NCI-H748 (cell line): ENCODE results near the gene JCAD.
"Not testable (repeated sequence)": the region's sequence is repeated elsewhere in the genome, so short reads cannot be mapped to it uniquely, and the experiment has no call there.

ENCODE experiments used
- DNase-seq: peaks from one replicate; lab custom pipeline; 2025; ENCODE audit not compliant: unreplicated experiment; lab: John Stamatoyannopoulos, UW

The JCAD gene

GRCh38 chr10:30026578-30026977 is 32.8 kb downstream of the JCAD start:
- DNase-seq, result no peak

GRCh38 chr10:30026080-30026479 is 33.3 kb downstream of the JCAD start:
- DNase-seq, result no peak

GRCh38 chr10:30025428-30025827 is 34.0 kb downstream of the JCAD start:
- not testable (repeated sequence) for DNase-seq

GRCh38 chr10:30022590-30022989 is 36.8 kb downstream of the JCAD start:
- no peak for DNase-seq

GRCh38 chr10:30019468-30019867 is 39.9 kb downstream of the JCAD start:
- no peak for DNase-seq

GRCh38 chr10:30018496-30018895 is 40.9 kb downstream of the JCAD start:
- DNase-seq, result no peak

- no peak for DNase-seq
Measured at GRCh38 chr10:30017966-30018365, 41.4 kb downstream of the JCAD start.

GRCh38 chr10:30017556-30017955 is 41.8 kb downstream of the JCAD start:
- DNase-seq, result no peak

GRCh38 chr10:30014511-30014910 is 44.9 kb downstream of the JCAD start:
- no peak for DNase-seq

- DNase-seq, result no peak
Measured at GRCh38 chr10:30013757-30014156, 45.6 kb downstream of the JCAD start.

GRCh38 chr10:30011956-30012647 is 47.3 kb downstream of the JCAD start:
- DNase-seq, result no peak

- DNase-seq, result no peak
Measured at GRCh38 chr10:30011396-30011795, 48.0 kb downstream of the JCAD start.

- DNase-seq, result no peak
Measured at GRCh38 chr10:30007406-30007805, 52.0 kb downstream of the JCAD start.

GRCh38 chr10:30006410-30006809 is 53.0 kb downstream of the JCAD start:
- DNase-seq, result peak; percentile 10

GRCh38 chr10:30005116-30005515 is 54.3 kb downstream of the JCAD start:
- not testable (repeated sequence) for DNase-seq

GRCh38 chr10:30002426-30003266 is 56.7 kb downstream of the JCAD start:
- peak; percentile 64 for DNase-seq

GRCh38 chr10:30000802-30001571 is 58.4 kb downstream of the JCAD start:
- DNase-seq, result no peak

GRCh38 chr10:29998142-29998808 is 61.1 kb downstream of the JCAD start:
- DNase-seq, result peak; percentile 58

GRCh38 chr10:29994811-29995210 is 64.6 kb downstream of the JCAD start:
- DNase-seq, result no peak

GRCh38 chr10:29993319-29993915 is 66.0 kb downstream of the JCAD start:
- DNase-seq, result no peak

GRCh38 chr10:29992914-29993313 is 66.5 kb downstream of the JCAD start:
- DNase-seq, result no peak
